T-helper 9 cell (primary cell): Measurements from ENCODE around the gene MSH5.

ENCODE experiments used
- DNase-seq: peaks from one replicate; pipeline ENCODE4 v3.0.0-alpha.2; 2020

MSH5 gene

GRCh38 chr6:31729979-31730630 is 9.7 kb upstream of the MSH5 start:
- DNase-seq, result peak; percentile 56

DNA sequence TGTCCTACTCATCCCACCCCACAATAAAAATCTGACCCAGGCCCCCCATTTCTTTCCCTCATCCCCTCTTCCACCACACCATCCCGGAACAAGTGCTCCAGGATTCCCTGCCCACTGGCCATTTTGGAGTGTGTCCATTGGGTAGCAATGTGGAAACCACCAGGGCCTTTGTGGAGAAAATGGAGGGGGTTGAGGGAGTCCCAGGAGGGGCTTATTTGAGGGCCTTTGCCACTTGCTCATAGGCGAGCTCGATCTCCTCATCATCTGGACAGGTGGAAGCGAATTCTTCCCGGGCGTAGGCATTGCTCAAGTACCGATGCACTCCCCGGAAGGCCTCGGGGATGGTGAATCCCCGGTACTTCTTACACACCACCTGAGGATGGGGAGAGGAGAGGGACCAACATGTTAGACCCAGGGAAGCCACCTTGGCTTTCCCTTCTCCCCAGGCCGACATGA is 9.1 kb upstream of the MSH5 start:
- no peak for DNase-seq

- DNase-seq, result no peak
These were observed 7.8 kb upstream of the MSH5 start for GRCh38 chr6:31732029-31732428.

- DNase-seq, result no peak
These were observed 6.1 kb upstream of the MSH5 start for GRCh38 chr6:31733734-31734133.

DNA sequence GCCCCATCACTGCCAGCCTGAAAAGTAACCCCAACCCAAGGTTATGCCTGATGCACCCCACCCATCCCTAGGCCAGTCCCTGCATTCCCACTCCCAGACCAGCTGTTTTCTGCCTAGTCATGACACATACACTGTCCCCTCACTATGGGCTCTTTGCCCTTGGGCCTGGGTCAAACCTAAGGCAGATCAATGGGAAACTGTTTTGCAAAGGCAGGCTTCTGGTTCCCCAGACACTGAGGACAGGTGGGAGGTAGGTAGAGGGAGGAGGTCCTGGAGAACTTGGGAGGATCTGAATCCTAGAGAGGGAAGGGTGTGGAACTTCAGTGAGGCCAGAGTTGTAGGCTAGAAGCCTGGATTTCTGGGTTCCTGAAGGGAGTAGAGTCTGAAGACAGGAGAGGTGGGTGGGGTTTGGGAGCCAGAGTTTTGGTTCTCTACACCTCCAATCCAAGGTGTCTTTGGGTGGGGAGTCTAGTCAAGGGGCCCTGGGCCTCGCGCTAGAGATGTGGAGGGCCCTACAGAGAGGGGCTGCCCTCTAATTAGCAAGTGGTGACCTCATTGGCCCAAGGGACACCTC is 5.5 kb upstream of the MSH5 start:
- DNase-seq, result no peak

DNA sequence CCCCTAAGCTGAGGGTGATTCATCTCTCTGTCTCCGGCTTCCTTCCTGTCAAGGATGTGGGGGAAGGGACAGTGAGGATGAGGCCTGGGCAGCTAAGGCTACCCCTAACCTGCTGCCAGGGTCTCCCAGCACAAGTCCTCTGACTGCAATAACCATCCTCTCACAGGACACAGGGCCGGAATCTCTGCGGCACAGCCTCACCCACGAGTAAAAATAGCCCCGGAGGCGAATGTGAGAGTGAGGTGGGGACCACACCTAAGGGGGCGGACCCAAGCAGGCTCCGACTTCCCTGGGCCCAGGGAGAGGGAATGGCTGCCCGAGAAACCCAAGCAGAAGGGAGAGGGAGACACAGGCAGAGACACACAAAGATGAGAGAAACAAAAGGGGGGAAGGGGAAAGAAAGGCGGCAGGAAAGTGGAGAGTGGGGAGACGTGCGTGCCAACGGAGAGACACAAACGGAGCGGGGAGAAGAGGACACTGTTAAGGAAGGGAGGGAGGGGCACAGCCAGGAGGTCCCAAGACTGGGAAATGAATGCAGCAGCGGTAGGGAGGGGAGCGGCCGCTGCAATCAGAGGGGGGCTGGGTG is 4.9 kb upstream of the MSH5 start:
- peak; percentile 37 for DNase-seq

GRCh38 chr6:31736021-31736767 is 3.6 kb upstream of the MSH5 start, which contains the start of gene CLIC1:
Gene CLIC1, minus strand, starts transcription at chr6:31736530. Its CDS starts 230 bp downstream, at chr6:31736300.
- DNase-seq, result peak; percentile 67

DNA sequence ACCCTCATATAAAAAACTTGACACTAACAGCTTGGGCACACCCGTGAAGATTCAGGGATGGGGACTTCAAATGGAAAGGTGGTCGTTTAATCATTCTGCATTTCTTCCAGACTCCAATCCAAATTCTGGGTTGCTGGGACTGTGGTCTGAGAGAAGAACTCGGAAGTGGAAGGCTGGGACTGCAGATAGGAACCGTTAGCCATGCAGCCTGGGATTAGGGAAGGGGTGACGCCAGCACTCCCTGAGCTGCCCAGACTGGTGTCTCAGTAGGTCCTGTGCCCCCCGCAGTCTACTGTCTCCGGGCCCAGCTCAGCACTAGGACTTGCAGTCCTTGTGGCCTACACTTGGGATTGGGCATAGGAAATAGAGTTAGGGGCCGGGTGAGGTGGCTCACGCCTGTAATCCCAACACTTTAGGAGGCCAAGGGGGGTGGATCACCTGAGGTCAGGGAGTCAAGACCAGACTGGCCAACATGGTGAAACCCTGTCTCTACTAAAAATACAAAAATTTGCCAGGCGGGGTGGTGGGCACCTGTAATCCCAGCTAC is 3.0 kb upstream of the MSH5 start:
- DNase-seq, result no peak

DNA sequence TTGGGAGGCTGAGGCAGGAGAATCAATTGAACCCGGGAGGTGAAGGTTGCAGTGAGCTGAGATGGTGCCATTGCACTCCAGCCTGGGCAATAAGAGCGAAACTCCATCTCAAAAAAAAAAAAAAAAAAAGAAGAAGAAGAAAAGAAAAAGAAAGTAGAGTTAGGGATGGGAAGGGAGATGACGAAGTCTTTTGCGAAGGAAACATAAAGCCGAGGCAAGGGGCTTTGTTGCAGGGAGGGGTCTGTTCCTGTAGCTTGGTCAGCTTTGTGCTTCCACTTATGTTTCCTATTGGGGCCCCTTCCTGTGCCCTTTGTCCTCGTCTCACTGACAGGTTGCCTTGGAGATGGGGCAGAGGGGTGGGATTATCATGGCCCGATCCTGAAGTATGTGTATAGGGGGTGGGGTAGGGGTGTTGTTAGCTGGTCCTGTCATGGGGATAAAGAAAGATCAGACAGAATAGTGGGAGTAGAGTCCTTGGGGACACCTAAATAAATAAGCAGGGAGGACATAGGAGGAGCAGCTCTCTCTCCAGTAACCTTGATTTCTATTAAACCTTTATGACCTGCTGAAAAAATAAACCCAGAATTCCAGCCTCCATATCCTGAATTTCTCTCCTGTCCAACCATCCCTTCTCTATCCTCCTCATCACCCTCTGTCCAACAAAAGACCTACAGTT is 2.4 kb upstream of the MSH5 start:
- DNase-seq, result no peak

DNA sequence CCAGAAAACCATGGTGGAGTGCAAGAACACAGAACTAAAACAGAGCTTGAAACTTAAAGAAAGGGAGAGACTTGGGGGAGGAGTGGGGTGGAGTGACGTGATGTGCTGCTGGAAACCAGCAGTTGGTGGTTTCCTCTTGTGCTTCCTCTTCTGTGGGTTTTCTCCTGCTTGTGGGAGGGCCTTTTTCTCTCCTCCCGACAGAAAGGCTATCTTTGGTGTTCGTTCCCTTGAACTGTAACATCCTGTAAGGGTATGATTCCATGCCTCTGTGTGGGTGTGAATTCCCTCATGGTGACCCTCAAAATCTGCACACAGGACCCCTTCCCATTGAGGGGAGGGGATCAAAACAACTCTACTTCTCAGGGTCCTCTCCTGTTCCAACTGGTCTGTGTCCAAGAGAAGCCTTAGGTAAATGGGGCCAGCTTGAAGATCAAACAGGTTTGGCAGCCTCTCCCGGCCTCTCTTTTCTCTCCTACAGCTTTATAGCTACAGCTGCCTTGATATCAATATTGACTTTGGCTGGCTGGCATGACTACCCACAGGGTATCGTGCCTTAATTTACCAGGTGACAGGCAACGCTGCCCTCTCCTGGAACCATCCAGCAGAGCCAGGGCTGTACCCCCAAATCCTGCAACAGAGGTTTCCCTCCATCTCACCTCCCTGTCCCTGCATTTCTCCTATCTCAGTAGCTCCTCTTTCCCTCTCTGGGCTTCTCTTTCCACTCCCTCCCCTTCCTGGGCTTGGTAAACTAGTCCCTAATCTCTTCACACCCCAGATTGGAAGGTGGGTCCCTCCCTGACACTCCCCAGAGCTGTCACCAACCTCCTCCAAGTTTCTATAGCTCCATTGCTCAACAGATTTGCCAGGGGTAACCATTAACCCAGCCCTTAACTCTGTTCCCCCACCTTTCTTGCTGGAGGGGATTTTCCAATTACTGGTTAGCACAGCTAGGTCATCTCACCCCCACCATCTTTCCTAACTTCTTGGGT is 1.5 kb upstream of the MSH5 start:
- peak; percentile 46 for DNase-seq

DNA sequence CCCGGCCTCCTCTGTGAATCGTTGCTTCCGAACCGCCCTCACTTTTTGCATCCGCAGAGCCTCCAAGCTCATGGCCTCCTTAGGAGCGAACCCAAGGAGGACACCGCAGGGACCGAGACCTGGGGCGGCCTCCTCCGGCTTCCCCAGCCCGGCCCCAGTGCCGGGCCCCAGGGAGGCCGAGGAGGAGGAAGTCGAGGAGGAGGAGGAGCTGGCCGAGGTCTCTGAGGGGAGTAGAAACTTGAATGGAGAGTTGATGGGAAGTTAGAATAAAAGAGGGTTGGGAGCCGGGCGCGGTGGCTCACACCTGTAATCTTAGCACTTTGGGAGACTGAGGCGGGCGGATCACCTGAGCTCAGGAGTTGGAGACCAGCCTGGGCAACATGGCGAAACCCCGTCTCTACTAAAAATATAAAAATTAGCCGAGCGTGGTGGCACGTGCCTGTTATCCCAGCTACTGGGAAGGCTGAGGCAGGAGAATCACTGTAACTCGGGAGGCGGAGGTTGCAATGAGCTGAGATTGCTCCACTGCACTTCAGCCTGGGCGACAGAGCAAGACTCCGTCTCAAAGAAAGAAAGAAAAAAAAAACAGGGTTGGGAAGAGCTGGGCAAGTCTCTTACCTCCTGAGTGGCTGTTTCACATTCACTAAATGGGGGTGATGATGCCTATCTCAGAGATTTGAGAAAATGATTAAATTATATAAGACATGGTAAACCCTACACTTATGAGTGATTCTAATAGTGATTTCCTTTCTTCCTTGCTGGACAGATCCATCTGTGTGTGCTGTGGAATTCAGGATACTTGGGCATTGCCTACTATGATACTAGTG is 805 bp downstream of the MSH5 start:
- no peak for DNase-seq

DNA sequence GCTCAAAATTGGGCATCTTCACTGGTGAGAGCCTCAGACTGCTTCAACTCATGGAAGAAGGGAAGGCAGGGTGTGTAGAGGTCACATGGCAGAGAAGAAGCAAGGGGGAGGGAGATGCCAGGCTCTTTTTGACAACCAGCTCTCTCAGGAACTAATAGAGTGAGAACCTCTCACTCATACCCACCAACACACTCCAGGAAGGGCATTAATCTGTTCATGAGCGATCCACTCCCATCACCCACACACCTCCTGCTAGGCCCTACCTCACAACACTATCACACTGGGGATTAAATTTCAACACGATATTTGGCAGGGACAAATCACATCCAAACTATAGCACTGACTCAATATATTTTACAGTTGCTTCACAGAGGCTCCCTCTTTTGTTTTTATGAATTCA is 2.0 kb downstream of the MSH5 start:
- no peak for DNase-seq

DNA sequence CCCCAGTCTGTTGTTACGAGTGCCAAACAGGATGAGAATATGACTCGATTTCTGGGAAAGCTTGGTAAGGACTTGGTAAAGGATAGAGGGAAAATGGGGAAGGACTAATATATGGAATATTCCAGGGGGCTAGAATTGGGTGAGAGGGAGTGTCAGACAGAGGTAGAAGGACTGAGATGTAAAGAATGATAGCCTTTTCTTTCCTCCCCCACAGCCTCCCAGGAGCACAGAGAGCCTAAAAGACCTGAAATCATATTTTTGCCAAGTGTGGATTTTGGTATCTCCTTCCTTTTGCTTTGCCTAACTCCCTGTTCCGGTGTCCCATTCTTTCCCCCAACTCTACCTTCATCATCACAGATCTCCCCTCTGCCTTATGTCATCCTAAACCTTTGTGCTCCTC is 3.1 kb downstream of the MSH5 start:
- DNase-seq, result no peak

DNA sequence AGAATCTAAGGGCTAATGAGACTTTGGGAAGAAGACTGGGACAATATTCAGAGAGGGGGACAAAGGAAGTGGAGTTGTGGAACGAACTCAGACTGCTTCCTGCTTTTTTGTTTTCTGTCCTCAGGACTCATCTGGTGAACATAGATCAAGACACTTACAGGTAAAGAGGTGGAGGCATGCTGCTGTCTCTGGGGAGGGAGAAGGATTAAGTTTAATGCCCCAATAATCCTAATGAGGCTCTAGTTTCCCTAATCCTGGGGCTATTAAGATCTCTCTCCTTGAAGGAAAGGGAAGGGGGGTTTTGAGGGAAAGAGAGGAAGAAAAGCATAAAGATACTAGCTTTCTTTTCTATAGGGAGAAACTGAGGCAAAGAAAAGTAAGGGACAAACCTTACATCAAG is 4.6 kb downstream of the MSH5 start:
- DNase-seq, result no peak

- no peak for DNase-seq
These were observed 9.7 kb downstream of the MSH5 start for GRCh38 chr6:31749301-31750036.

GRCh38 chr6:31750411-31751022 is 10.7 kb downstream of the MSH5 start:
- no peak for DNase-seq

DNA sequence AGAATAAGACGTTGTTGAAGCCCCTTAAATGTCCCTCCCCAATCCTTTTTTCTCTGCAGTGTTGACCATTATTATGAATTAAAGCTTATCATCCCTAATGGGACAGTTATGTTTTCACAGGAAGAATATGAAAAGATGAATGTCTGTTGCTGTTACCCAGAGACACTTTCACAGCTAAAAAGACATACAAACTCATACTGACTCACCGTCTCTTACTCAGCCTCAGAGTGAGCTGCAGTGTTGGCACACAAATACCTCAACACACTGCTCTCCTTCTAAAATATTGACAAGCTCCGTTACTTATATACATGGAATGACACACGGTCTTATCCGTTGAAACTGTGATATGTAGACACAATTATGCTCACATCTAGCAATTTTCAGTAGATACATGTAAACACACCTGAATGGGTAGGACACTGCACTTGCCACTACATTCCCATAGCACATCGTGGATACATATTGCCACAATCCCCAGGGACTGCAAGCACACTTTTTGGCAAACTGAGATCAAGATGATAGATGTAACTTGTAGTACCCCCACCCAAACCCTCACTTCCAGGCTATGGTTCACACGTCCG is 13.0 kb downstream of the MSH5 start:
- no peak for DNase-seq

- DNase-seq, result no peak
These were observed 18.5 kb downstream of the MSH5 start for GRCh38 chr6:31758281-31758680.

- no peak for DNase-seq
These were observed 21.0 kb downstream of the MSH5 start for GRCh38 chr6:31760790-31761189.
